PC-3 (cell line): ENCODE results near the gene ECD. TPM values are rescaled to one million over a fixed set of nuclear protein-coding genes. Genes with fewer than 3 reads are reported as not detected.

ENCODE experiments used
- ATAC-seq: fragments of 200-7000 bp; cut with Tn5 transposase; 2 replicates; pipeline ENCODE4 v1.9.1; 2020; ENCODE audit warnings: mild to moderate bottlenecking, moderate library complexity
- BruUV-seq: library from RNA; stranded (reverse); fragments of 400-500 nt; replicated peaks from 2 replicates; lab custom pipeline; 2021; lab: Mats Ljungman, UMichigan
- CTCF ChIA-PET: fragments of 300-600 bp; sonication (Branson Sonifier 250); formaldehyde crosslinking; loops from one replicate; lab custom pipeline; 2022; ENCODE audit warnings: antibody characterized with exemption; lab: Charles Lee
- POLR2A ChIA-PET: fragments of 300-600 bp; sonication (Branson Sonifier 250); formaldehyde crosslinking; loops from one replicate; lab custom pipeline; 2022; ENCODE audit warnings: antibody characterized with exemption; ENCODE audit not compliant: unreplicated experiment; lab: Charles Lee
- DNase-seq: peaks from one replicate; pipeline ENCODE4 v3.0.0-alpha.2; 2015
- H2AFZ ChIP-seq: fragments of 300-600 bp; sonication (generic); 2 replicates; pipeline ENCODE4 v1.6.0; 2016; ENCODE audit warnings: antibody characterized with exemption, low read length
- H3F3A ChIP-seq: fragments of 300-600 bp; sonication (generic); one replicate; pipeline ENCODE4 v1.6.0; 2017; ENCODE audit warnings: antibody characterized with exemption, low read length, control low read depth, mild to moderate bottlenecking; ENCODE audit not compliant: unreplicated experiment
- H3K27ac ChIP-seq: fragments of 300-600 bp; sonication (generic); 2 replicates; pipeline ENCODE4 v1.5.1; 2016; ENCODE audit warnings: mild to moderate bottlenecking, low read length
- H3K27me3 ChIP-seq: fragments of 300-600 bp; sonication (generic); 2 replicates; pipeline ENCODE4 v1.6.1; 2016; ENCODE audit warnings: low read length, mixed read lengths
- H3K36me3 ChIP-seq: fragments of 300-600 bp; sonication (generic); 2 replicates; pipeline ENCODE4 v1.6.1; 2016; ENCODE audit warnings: low read depth, mixed run types, low read length, mixed read lengths
- H3K4me1 ChIP-seq: fragments of 300-600 bp; sonication (generic); 2 replicates; pipeline ENCODE4 v1.5.1; 2016; ENCODE audit warnings: low read length; ENCODE audit not compliant: insufficient read depth
- H3K4me2 ChIP-seq: fragments of 300-600 bp; sonication (generic); 2 replicates; pipeline ENCODE4 v1.6.0; 2016; ENCODE audit warnings: low read length
- H3K4me3 ChIP-seq: fragments of 300-600 bp; sonication (generic); 2 replicates; pipeline ENCODE4 v1.5.1; 2016; ENCODE audit warnings: mild to moderate bottlenecking, low read length, mixed read lengths
- H3K79me2 ChIP-seq: fragments of 300-600 bp; sonication (generic); 2 replicates; pipeline ENCODE4 v1.6.1; 2017; ENCODE audit warnings: low read length, mixed read lengths
- H3K9ac ChIP-seq: fragments of 300-600 bp; sonication (generic); 2 replicates; pipeline ENCODE4 v1.6.0; 2016; ENCODE audit warnings: mild to moderate bottlenecking, low read length
- H3K9me2 ChIP-seq: fragments of 300-600 bp; sonication (generic); replicated peaks from 2 replicates; pipeline ENCODE4 v1.6.1; 2016; ENCODE audit warnings: mixed run types, low read length, mixed read lengths
- H3K9me3 ChIP-seq: fragments of 300-600 bp; sonication (generic); 2 replicates; pipeline ENCODE4 v1.6.1; 2016; ENCODE audit warnings: low read length, mixed read lengths
- H4K20me1 ChIP-seq: fragments of 300-600 bp; sonication (generic); 2 replicates; pipeline ENCODE4 v1.6.1; 2016; ENCODE audit warnings: low read length, mixed read lengths
- EZH2 ChIP-seq: fragments of 300-600 bp; sonication (generic); IDR thresholded peaks from one replicate; pipeline ENCODE4 v1.6.1; 2017; ENCODE audit warnings: antibody characterized with exemption, mild to moderate bottlenecking, low read length; ENCODE audit not compliant: unreplicated experiment
- EZH2phosphoT487 ChIP-seq: fragments of 300-600 bp; sonication (generic); IDR thresholded peaks from 2 replicates; pipeline ENCODE4 v1.6.1; 2018; ENCODE audit warnings: mild to moderate bottlenecking, antibody characterized with exemption, low read length, borderline replicate concordance
- intact Hi-C: fragments of 100-400 bp; cut with micrococcal nuclease; formaldehyde crosslinking; loops from 2 replicates; pipeline ENCODE4 v1.9.0; 2023
- total RNA-seq: library from RNA; depleted of rRNA; stranded (reverse); fragments of >200 nt; gene quantifications from 2 replicates; pipeline ENCODE4 v1.2.3, GENCODE V29; 2014
- TF ChIP-seq, protein P1 (sequence below): fragments of 300-600 bp; sonication (generic); conservative IDR thresholded peaks from 2 replicates; pipeline ENCODE4 v1.5.1; 2017; ENCODE audit warnings: antibody characterized with exemption, low read depth, mild to moderate bottlenecking, low read length

ECD gene
- total RNA-seq, 1 experiment from 2014 or later: 108 TPM

- Histone ChIP-seq H3K9me2 (no peaks in the 10 kb centered on the region), H3K9ac (peak overlapping the region; percentile 23), H3K79me2 (0 out of 2 replicates have a peak, but pooled peaks cover 4% of the 10 kb centered on the region), H3K4me1 (peaks cover 28% of the 10 kb centered on the region), H4K20me1 (peaks cover 18% of the 10 kb centered on the region), H3K4me3 (peak overlapping the region; percentile 1; the same call in 1 of the 2 replicates), H2AFZ (no peak overlapping the region), H3F3A (peaks cover 21% of the 10 kb centered on the region), H3K36me3 (peaks cover 67% of the 10 kb centered on the region), H3K27ac (peak overlapping the region; percentile 72), H3K27me3 (no peaks in the 10 kb centered on the region), H3K9me3 (no peaks in the 10 kb centered on the region), H3K4me2 (peak overlapping the region; percentile 52)
- TF ChIP-seq EZH2phosphoT487 (no peak), EZH2 (no peak)
- TF ChIP-seq, protein P1, sequence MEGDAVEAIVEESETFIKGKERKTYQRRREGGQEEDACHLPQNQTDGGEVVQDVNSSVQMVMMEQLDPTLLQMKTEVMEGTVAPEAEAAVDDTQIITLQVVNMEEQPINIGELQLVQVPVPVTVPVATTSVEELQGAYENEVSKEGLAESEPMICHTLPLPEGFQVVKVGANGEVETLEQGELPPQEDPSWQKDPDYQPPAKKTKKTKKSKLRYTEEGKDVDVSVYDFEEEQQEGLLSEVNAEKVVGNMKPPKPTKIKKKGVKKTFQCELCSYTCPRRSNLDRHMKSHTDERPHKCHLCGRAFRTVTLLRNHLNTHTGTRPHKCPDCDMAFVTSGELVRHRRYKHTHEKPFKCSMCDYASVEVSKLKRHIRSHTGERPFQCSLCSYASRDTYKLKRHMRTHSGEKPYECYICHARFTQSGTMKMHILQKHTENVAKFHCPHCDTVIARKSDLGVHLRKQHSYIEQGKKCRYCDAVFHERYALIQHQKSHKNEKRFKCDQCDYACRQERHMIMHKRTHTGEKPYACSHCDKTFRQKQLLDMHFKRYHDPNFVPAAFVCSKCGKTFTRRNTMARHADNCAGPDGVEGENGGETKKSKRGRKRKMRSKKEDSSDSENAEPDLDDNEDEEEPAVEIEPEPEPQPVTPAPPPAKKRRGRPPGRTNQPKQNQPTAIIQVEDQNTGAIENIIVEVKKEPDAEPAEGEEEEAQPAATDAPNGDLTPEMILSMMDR: no peak
- peak; percentile 47 for DNase-seq
- ChIA-PET CTCF (interaction anchor here (0.6 to 1.1 kb wide), 5 partner anchors 13 to 70 kb away, joined by 3 to 11 read pairs (median 3); partner anchors contain the start of gene P4HA1), POLR2A (interaction anchor here (0.6 to 1.0 kb wide), 3 partner anchors 31 to 442 kb away, joined by 3 to 13 read pairs (median 4); partner anchors contain the start of gene P4HA1)
- ATAC-seq: peak; percentile 1
- intact Hi-C loops: loop anchor here (1.0 to 2.0 kb wide), 4 partner anchors 14 to 36 kb away; partner anchors contain the start of gene P4HA1
- TSS peak; percentile 1 for BruUV-seq
These were observed 35.7 kb downstream of the ECD start for GRCh38 chr10:73131913-73132686.

GRCh38 chr10:73131301-73131700 is 36.5 kb downstream of the ECD start:
- Histone ChIP-seq H4K20me1 (peaks cover 18% of the 10 kb centered on the region), H3K9me3 (no peaks in the 10 kb centered on the region), H3K27ac (peak overlapping the region; percentile 72), H3K9ac (peak overlapping the region; percentile 23), H3F3A (peaks cover 21% of the 10 kb centered on the region), H3K4me1 (peaks cover 29% of the 10 kb centered on the region), H3K9me2 (no peaks in the 10 kb centered on the region), H3K79me2 (0 out of 2 replicates have a peak, but pooled peaks cover 4% of the 10 kb centered on the region), H3K27me3 (no peaks in the 10 kb centered on the region), H3K4me3 (peak overlapping the region; percentile 1; the same call in 1 of the 2 replicates), H2AFZ (no peak overlapping the region), H3K4me2 (peak overlapping the region; percentile 52), H3K36me3 (peaks cover 63% of the 10 kb centered on the region)
- TF ChIP-seq EZH2phosphoT487: no peak
- TF ChIP-seq, protein P1: no peak
- no peak for TF ChIP-seq EZH2
- DNase-seq (peak; percentile 100), ATAC-seq (peak; percentile 96)
- ChIA-PET CTCF (interaction anchor here (0.7 to 1.1 kb wide), 5 partner anchors 14 to 35 kb away, joined by 3 to 11 read pairs (median 3); partner anchors contain the start of gene P4HA1), POLR2A (interaction anchor here (0.6 to 1.0 kb wide), 2 partner anchors 32 to 35 kb away, joined by 4 to 13 read pairs; partner anchors contain the start of gene P4HA1)
- intact Hi-C loops: loop anchor here (1.0 kb wide), 3 partner anchors 13 to 35 kb away; partner anchors contain the start of gene P4HA1
- BruUV-seq: no TSS peak
